GM12864 (cell line): ENCODE results near the gene TEKT3.

ENCODE experiments used
- DNase-seq: peaks from one replicate; pipeline ENCODE4 v3.0.0-alpha.2; 2011; ENCODE audit warnings: low read depth
- H3K4me3 ChIP-seq: 2 replicates; pipeline ENCODE4 v1.5.1; 2011; ENCODE audit warnings: mild to moderate bottlenecking, low read depth, low read length, control low read depth
- TF ChIP-seq, protein P1 (sequence below): IDR thresholded peaks from 2 replicates; pipeline ENCODE4 v1.5.1; 2011; ENCODE audit warnings: low read depth, mild to moderate bottlenecking, moderate library complexity, low read length, control low read depth, inconsistent platforms; ENCODE audit errors: missing control alignments

Gene TEKT3

DNA sequence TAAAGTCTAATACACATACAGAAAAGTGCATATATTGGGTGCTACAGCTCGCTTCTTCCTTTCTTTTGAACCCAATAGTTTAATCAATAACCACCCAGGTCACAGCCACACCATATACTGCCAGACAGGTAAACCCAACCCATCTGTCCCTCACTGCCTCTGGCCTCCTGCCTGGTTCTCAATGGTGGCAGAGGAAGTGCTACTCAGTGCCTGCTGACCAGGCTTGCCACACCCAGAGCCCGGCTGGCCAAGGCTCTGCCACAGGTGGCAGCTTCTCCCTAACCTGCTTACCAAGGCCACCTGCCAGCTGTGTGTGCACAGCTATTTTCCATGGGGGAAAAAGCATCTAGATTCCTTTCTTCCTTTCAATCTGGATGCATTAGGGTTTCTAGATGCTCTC is 76.9 kb downstream of the TEKT3 start:
- DNase-seq: no peak
- TF ChIP-seq, protein P1, sequence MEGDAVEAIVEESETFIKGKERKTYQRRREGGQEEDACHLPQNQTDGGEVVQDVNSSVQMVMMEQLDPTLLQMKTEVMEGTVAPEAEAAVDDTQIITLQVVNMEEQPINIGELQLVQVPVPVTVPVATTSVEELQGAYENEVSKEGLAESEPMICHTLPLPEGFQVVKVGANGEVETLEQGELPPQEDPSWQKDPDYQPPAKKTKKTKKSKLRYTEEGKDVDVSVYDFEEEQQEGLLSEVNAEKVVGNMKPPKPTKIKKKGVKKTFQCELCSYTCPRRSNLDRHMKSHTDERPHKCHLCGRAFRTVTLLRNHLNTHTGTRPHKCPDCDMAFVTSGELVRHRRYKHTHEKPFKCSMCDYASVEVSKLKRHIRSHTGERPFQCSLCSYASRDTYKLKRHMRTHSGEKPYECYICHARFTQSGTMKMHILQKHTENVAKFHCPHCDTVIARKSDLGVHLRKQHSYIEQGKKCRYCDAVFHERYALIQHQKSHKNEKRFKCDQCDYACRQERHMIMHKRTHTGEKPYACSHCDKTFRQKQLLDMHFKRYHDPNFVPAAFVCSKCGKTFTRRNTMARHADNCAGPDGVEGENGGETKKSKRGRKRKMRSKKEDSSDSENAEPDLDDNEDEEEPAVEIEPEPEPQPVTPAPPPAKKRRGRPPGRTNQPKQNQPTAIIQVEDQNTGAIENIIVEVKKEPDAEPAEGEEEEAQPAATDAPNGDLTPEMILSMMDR: no peak
- no peak overlapping the region for H3K4me3 ChIP-seq

- TF ChIP-seq, protein P1: no peak
- H3K4me3 ChIP-seq: no peak overlapping the region
- no peak for DNase-seq
Observed at GRCh38 chr17:15263680-15264079, 77.7 kb downstream of the TEKT3 start.

DNA sequence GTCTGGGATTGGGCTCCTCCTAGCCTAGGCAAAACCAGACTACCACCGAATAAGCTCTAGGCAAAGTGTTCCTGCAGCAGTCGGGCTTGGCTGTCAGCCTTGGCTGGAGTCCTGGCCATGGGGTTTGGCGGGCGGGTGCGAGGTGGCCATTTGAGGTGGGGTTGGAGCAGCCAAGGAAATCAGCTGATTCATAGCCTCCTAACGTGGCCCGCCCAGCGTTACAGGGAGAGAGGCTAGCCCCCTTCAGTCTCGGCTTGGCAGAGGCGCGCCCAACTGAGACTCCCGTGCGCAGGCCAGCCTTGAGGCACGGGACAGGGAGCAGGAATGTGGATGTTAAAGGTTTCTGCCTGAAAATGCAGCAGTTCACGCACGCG is 78.2 kb downstream of the TEKT3 start:
- TF ChIP-seq, protein P1: no peak
- no peak overlapping the region for H3K4me3 ChIP-seq
- no peak for DNase-seq

- H3K4me3 ChIP-seq: no peak overlapping the region
- TF ChIP-seq, protein P1: no peak
- DNase-seq: no peak
Observed at GRCh38 chr17:15262291-15263205, 78.8 kb downstream of the TEKT3 start.

DNA sequence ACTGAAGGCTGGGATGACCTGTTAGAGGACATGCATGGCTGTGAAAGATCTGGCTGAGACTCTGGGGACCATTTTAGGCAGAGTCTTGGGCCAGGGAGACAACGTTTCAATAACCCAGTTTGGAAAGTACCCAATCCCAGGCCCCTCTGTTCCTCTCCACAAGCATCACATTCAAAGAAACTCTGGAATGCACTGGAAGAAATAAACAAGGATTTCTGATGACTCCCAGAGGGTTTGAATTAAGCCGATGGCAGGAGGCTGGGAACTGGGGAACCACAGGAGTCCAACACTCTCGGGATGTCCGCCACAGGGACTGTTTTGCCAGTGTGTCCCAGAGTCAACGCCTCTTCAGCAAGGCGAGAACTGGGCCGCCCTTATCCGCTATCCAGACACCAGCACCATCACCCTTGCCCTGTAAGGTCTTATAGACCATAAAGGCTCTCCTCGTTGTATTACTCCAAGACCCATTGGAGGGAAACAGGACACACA is 79.6 kb downstream of the TEKT3 start:
- TF ChIP-seq, protein P1: no peak
- H3K4me3 ChIP-seq: no peak overlapping the region
- DNase-seq: no peak

DNA sequence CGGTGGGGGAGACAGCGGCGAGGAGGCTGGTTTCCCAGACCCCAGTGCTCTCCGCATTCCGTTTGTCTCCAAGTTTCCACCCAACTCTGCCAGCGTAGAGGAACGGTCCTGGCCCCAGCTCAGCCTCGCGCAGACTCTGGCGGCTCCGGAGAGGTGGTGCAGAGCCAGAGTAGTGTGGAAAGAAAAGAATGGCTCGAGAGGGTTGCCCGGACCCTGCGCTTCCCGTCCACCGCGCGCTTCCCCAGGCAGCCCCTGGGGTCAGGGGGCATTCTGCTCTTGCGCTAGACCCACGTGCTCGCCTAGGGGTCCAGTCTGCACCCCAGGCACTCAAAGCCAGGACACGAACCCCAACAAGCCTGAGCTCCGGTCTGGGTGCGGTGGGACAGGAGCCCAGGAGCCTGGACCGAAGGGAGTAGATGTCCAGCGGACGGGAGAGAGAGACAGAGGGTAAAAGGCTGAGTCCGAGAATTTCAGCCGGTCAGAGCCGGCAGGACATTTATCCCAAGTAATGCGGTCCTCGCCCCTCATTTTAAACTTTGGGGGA is 80.1 kb downstream of the TEKT3 start:
- no peak overlapping the region for H3K4me3 ChIP-seq
- DNase-seq: no peak
- TF ChIP-seq, protein P1: no peak
